HL-60/S4 treated with retinoic acid at 250 ng/mL for 4 days and 3 days (cell line): ENCODE results near the gene UBE2L6.

Experiments used
- in situ Hi-C: fragments of 300-500 bp; cut with MboI; formaldehyde crosslinking; loops from 2 replicates; pipeline ENCODE4 v1.7.0; 2022; ENCODE audit warnings: low sequenced_read_pairs

UBE2L6 gene

DNA sequence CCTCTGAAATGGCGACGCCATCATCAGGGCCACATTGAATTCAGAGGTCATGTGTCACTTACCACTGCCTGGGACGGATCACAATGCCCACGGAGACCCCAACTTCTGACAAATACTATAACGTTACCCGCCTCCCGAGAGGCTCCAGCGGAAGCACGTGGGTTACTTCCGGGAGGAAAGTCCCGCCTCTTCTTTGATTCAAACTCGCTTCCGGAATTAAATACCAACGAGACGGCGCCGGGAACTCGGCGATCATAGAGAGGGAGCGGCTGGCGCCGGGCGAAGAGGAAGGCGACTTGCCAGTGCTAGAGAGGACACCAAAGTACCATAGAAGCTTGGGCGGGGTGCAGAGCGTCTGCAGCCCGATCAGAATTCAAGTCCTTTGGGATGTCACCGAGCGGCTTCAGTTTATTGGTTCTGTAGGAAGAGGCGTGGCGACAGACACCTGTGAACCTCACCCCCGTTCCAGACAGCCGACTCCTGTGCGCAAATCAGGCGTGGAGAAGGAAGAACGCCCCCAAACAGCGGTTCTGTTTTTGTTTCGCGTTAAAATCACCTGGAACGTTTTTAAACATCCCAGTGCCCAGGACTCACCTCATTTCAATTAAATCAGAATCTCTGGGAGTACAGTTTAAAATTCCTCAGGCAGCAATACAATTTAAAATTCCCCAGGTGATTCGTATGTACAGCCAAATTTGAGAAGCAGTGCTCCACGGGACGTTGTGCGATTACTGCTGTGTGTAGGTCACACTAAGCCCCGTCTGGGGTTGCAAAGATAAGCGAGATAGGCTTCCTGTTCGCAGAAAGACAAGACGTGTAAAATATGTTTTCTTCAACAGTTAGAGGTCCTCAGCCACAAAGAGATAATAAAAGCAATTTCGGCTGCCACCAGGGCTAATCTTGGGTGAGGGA is 36.6 kb downstream of the UBE2L6 start, which contains the start of gene TIMM10:
Gene TIMM10 (minus strand): TSS at position 159 of the 912 bp plus-strand sequence. CDS start 565 bp downstream, outside the sequence.
- in situ Hi-C loops, result no loop called here

DNA sequence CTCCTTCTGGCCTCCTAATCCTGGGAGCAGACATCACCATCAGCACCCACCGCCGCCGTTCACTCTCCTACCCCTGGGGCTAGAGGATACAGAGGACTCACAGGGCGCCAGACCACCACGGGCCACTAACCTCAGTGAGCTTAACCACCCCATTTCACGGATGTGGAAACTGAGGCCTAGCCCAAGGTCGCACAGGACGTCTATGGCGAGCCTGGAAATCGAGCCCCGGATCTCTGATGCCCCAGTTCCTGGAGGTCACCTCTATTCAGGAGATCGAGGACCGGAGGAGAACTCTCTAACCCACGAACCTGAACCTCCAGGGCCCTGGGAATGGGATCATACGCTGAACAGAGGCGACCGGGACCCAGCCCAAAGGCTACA is 37.3 kb downstream of the UBE2L6 start:
- in situ Hi-C loops, result no loop called here

GRCh38 chr11:57529012-57529411 is 38.5 kb downstream of the UBE2L6 start:
- in situ Hi-C loops, result loop anchor here (10.0 kb wide), 1 partner anchor 74 kb away; no protein-coding TSS in a partner anchor

- in situ Hi-C loops, result loop anchor here (10.0 kb wide), 1 partner anchor 72 kb away; no protein-coding TSS in a partner anchor
These were observed 40.3 kb downstream of the UBE2L6 start for GRCh38 chr11:57527056-57527631.

GRCh38 chr11:57523419-57523818 is 44.1 kb downstream of the UBE2L6 start:
- in situ Hi-C loops, result loop anchor here (10.0 kb wide), 1 partner anchor 69 kb away; no protein-coding TSS in a partner anchor

- in situ Hi-C loops, result loop anchor here (10.0 kb wide), 1 partner anchor 66 kb away; no protein-coding TSS in a partner anchor
These were observed 46.4 kb downstream of the UBE2L6 start for GRCh38 chr11:57521116-57521515.

DNA sequence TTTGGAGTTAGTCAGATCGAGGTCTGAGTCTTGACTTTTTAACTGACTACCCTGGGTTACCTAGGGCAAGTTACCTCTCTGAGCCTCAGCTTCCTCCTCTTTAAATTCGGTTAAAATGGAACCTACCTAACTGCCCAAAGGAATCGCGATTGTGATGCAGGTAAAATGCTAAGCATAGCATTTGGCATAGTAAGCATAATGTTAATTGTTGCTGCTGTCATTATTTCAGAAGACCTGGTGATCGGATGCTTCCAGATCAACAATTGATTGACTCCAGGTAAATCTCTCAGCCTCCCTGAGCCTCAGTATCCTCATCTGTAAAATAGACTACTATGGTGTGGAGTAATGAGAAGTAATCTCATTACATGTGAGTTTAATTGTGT is 51.4 kb downstream of the UBE2L6 start:
- in situ Hi-C loops, result no loop called here

GRCh38 chr11:57515332-57516060 is 52.0 kb downstream of the UBE2L6 start, which contains the start of gene SLC43A1:
SLC43A1 (minus strand) TSS chr11:57515702; CDS start chr11:57514111, 1,591 bp downstream.
- in situ Hi-C loops, result no loop called here

GRCh38 chr11:57514538-57515331 is 52.7 kb downstream of the UBE2L6 start:
- in situ Hi-C loops, result no loop called here

DNA sequence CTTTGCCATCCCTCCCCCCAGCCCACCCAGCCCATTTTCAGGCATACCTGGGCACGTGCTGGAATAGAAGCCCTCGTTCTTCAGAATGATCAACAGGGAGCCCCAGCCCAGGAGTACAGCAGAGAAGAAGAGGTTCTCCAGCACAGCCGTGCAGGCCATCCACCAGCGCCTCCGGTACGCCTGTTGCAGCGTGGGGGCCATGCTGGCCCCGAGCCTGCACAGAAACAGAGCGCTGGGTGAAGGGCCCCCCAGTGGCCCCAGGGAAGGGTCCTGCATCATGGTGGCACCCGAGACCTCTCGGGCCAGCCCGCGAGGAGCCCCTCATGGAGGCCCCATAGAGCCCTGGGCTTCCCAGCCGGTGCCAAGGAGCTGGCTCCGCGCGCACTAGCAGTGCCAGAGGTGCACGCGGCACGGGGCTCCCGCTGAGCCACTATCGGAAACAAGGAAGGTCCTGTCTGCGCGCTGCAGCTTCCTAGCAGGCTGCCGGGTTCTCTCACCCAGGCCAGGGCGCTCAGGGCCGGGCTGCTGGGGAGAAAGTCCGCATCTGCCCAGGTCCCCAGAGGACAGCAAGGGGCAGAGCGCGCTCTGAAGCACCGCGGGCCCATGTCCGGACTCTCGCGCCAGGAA is 53.4 kb downstream of the UBE2L6 start:
- in situ Hi-C loops, result no loop called here

- in situ Hi-C loops, result no loop called here
These were observed 54.0 kb downstream of the UBE2L6 start for GRCh38 chr11:57513452-57513795.

DNA sequence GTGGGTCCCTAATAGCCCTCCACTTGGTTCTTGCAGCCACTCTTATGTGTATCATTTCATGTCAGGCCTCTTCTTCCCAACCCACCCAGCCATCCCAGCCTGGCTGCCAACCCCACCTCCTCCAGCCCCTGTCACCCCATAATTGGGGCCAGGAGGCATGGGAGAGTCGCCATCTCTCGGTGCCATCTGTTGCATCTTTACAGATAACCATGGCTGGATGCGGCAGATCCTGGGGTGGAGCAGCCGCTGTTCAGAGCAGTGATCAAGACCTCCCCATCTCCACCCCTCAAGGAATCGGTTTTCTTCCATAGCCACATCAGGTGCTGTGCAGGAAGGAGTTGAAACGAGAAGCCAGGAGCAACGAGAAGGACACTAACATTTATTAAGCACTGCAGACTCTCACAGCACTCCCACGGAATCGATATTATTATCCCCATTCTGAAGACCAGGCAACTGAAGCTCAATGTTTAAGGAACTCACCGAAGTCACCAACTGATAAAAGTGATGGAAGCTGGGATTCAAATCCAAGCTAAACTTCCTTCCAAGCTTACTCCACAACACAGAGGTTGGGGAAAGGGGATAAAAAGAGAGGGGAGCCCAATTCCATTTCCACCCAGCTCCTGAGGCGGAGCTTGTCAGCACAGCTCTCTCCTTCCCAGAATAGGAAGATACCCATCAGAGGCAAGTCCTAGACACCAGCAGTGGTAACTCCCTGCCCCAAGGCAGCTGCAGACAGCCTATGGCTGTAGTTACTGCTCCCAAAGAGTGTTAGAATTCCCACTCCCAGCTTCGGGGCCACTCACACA is 54.6 kb downstream of the UBE2L6 start:
- in situ Hi-C loops, result no loop called here

DNA sequence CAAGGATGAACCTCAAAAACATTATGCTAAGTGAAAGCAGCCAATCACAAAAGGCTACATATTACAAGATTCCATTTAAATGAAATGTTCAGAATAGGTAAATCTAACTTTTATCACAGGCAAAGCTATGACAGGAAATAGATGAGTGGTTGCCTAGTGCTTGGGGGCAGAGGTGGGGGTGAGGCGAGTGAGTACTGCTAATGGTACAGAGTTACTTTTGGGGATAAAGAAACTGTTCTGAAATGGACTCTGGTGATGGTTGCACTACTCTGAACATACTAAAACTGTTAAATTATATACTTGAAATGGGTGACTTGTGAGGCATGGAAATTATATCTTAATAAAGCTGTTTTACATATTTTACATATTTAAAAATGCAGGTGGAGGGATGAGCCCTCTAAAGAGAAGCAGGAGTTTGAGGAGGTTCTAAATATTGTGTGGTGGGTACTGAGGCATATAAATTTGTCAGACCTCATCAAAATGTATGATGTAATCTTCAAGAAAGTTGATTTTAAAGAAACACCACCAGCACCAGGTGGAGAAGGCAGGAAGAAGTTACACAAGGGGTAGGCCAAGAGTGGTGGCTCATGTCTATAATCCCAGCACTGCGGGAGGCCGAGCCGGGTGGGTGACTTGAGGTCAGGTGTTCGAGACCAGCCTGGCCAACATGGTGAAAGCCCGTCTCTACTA is 55.6 kb downstream of the UBE2L6 start:
- in situ Hi-C loops, result no loop called here

GRCh38 chr11:57508341-57509170 is 58.9 kb downstream of the UBE2L6 start:
- in situ Hi-C loops, result no loop called here

DNA sequence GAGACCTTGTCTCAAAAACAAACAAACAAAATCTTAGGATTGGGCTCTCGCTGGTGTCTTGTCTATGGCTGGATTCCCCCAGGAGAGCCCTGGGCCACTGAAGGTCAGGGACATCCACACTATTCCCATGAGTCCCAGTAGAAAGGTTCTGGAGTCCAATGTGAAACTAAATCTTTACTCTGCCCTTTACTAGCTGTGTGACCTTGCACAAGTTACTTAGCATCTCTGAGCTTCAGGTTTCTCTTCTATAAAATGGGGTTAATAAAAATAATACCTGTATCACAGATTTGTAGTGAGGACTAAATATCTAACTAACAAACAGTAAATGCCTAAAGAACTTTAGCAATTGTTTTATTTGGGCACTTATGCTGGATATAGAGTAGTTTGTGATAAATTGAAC is 61.0 kb downstream of the UBE2L6 start:
- in situ Hi-C loops, result no loop called here

GRCh38 chr11:57504511-57504910 is 63.0 kb downstream of the UBE2L6 start:
- in situ Hi-C loops, result no loop called here

DNA sequence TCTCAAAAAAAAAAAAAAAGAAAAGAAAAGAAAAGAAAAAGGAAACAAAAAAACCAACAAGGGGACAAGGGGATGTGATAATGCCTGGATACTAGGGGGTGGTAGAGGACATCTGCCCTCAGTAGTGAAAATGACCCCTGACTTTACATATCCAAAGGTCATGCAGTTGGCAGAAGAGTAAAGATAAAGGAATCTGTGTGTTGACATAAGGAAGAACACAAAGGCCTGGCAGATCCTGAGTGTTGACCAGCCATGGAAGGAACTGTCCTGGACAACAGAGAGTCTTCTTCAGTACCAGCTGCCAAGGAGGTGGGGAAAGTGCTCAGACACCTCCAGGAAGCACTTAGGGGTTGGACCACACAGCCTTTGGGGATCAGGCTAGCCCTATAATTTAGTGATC is 64.6 kb downstream of the UBE2L6 start:
- in situ Hi-C loops, result no loop called here

GRCh38 chr11:57502376-57502775 is 65.1 kb downstream of the UBE2L6 start:
- in situ Hi-C loops, result no loop called here
